ENCODE measurements around the gene ADGRV1.

ADGRV1 gene

DNA sequence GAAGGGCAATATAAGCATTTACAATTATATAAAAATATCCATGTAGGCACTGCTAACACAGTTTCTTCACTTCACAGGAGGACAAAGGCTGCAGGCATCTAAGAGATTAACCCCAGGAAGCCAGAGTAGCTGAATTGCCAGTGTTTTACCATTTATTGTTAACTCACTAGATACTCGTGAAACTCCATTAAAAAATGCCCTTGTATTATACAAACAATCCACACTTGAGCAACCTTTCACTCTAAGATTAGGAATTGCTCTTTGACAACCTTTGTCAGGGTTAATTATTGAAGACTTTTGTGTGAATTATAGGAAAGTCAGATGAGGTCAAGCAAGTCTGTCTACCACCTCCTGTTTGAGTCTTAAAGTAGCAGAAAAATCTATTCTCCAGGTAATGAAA lies 317.8 kb downstream of the ADGRV1 start:
- no peak for DNase-seq

DNA sequence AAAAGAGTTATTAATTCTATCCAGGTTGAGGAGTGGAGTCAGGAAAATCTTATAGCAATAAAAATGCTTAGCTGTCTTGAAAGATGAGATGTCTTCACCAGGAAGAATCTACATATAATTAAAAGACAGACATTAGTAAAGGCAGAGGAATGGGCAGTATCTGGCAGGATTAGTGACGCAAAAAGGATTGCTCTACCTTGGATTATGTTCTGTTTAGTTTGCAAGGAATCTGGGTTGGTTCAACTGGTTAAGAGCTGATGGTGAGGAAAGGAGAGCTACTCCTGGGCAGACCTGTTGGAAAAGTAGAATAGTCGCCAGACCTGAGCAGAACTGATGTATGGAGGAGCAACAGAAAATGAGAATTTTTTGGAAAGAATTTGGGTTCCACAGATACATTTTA lies 318.5 kb downstream of the ADGRV1 start:
- DNase-seq: no peak

DNA sequence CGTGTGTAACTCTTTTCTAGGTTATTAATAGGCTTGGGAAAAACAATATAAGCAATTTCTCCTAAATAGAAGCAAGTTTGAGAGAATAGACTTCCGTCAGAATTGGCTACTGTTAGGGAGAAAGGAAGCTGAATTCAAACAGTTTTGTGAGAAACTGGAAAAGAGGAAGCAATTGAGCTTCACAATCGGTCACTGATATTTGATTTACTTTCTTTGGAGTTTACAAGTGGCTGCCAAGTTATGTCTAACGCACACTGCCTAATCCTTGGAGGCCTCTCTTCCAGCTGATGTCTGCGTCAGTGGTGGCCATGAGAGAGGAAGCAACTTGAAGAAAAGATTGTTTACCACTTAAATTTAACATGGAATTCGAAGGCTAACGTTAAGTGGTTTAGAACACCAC lies 319.5 kb downstream of the ADGRV1 start:
- peak; percentile 26 for DNase-seq

DNA sequence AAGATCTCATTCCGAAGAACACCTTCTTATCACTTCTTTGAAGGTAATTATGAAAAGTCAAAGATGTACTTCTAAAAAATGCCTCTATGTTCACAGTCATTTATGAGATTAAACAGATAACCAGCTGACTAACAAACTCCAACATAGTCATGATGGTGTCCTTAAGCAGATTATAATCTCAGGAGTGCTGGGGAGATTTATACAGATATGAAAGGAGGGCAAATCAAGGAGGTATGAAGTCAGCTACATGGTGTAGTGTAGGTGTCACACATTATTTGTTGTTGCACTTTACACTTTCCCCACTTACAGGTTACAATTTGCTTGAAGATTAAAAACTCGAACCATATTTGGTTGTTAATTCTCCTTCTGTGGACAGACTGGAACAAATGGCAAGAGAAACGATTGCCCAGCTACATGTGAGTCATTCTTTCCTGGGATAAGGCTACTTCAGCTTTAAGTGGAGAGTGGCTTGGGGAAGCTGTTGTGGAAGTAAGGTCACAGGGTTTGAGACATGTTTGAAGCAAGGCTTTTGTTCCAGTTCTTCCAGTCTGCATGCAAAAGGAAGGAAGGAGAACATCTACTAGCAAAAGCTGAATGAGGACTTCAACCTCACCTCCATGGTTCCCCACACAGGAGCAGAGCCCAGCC lies 320.1 kb downstream of the ADGRV1 start:
- no peak for DNase-seq

DNA sequence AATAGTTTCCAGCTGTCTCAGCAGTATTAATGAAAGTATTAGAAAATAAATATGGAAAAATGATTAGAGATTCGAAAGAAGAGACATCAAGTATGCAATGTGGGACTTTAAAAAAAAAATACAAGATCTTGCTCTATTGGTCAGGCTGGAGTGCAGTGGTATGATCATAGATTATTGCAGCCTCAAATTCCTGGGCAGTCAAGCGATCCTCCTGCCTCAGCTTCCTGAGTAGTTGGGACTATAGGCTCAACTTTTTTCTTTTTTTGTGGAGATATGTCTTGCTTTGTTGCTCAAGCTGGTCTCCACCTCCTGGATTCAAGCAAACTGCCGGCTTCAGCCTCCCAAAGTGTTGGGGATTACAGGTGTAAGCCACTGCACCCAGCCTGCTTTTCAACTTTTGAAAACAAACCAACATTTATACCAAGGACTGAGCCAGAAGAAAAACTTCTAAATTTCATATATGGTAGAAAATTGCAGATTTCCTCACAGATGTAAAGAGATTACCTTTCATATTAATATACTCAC lies 323.1 kb downstream of the ADGRV1 start:
- no peak for DNase-seq

DNA sequence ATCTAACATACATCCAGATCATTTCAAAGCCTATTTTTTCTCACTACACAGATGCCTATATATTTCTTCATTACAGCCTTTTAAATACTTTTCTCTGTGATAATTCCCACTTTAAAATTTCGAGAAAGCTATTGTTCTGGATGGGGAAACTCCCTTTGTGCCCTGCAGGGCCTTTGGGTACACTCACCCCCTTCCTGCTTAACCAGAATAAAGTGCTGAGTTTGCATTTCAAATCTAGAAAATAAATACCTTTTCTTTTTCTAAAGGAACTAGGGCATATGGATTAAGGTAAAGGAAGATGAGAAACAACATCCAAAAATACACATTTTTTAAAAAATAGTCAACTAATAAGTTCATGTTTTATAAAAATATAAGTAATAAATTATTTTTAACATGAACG lies 323.9 kb downstream of the ADGRV1 start:
- no peak for DNase-seq

DNA sequence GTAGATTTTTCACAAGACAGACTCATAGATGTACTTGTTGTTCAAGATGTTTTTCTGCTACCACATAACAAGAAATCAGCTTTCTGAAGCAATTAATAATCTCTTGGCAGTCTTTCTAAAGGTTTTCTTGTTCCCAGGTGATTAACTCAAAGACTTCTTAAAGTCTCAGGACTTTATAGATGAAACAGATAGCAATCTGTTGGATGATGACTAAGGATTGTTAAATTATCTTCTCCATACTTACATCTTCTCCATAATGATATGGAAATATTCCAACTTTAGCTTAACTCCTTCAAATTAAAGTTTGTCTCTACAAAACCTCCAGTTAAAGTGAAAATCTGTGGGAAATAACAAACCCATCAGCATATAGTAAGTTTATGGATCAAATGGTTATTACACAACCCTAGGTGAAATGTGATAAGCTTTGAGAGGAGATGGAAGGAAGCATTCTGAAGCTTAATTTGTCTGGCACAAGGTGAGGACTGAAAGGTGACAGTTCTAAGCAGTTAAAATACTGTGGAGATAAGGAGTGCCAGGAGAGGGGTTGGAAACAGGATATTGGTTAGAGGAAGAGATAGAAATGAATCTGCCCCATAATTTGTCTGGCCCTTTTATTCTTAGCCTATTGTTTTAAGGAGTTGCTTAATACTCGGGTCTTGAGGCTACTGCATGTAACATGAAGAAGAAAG lies 326.7 kb downstream of the ADGRV1 start:
- DNase-seq: no peak

DNA sequence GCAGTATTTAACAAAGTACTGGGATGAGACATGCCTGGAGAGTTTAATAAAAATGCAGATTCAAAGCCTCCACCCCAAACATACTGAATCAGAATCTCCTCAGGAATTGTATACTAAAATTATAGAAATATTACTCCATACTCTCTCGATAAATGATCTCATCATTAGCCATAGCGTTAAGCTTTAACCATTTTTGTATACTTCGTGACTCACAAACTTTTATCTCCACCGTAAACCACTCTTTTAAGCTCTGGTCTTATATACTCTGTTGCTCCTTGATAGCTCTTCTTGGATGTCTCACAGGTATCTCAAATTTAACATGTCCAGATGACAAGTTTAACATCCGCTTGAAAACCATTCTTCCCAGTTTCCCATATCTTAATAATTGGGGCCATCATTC lies 327.8 kb downstream of the ADGRV1 start:
- DNase-seq: no peak

DNA sequence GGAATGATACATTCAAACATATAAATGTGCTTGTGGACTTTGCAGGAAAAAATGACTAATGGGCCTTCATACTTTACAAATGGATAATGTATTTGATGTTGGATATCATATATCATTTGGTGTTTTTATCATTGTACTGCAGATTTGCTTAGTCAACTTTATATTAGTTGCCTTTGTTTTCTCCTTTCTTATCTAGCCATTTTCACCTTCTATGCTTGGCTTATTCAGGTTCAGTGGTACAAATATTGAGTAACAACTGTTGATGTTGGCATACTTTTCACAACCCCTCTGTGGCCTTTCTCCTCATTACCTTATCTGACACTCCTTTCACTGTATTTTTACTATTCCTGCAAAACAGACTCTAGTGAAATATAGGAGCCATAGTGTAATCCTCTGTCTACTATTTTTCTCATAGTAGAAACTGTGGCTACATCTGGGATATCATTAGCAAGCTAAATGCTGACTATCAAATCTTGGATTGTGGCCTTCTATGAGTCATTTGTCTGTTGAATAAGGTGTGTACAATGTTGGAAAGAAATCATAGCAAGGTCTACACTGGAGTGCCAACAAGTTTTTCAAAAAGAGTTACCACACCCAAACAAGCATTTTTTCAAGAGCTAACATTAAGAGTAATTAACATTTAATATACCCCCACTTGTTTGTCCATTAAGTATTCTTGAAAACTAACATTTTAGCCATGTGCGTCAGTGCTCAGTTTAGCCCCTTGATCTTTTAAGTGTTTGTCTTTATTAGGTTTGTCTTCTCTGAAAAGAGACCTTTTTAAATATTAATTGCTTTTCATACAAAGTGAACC lies 330.1 kb downstream of the ADGRV1 start:
- no peak for DNase-seq

DNA sequence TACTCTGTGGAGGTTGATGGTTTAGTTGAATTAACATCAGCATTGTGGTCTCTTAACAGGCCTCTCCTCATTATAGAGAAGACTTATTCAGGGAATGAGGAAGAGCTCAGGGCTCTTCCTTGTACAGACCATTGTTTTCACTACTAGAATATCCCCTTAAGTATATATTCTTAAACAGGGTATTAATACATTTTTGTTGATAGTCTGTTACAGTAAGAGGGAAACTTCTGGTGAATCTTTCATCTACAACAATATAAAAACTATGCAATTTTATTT lies 330.7 kb downstream of the ADGRV1 start:
- DNase-seq: no peak

DNA sequence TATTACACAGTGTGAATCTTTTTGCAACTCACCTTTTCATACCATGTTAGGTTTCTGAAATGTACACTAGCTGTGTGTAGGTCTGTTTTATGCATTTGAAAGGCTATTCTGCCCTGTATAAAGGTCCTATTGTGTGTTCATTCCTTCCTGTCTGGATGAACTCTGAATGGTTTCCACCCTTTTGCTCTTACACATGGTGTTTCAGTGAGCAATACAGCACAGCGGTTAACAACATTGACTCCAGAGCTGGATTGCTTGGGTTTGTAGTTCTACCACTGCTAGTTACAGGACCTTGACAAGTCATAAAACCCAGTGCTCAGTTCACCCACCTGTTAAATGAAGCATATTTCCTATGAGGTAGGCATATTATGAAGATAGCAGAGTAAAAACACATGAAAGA lies 331.6 kb downstream of the ADGRV1 start:
- DNase-seq: no peak

DNA sequence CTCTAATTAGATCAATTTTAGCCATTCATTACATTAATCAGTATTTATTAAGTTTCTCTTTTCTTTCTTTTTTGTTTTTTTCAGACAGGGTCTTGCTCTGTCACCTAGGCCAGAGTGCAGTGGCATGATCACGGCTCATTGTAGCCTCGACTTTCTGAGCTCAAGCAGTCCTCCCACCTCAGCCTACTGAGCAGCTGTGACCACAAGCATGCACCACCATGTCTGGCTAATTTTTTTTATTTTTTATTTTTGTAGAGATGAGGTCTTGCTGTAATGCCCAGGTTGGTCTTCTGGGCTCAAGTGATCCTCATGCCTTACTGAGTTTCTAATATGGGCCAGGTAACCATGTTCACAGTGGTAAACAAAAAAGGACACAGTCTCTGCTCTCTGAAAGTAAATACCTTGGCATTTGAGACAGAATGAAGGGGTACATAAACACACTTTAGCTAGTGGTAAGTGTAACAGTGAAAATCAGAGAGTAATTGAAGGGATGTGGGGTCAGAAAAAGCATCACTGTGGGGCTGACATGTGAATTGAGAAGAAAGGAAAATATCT lies 336.3 kb downstream of the ADGRV1 start:
- DNase-seq: no peak

DNA sequence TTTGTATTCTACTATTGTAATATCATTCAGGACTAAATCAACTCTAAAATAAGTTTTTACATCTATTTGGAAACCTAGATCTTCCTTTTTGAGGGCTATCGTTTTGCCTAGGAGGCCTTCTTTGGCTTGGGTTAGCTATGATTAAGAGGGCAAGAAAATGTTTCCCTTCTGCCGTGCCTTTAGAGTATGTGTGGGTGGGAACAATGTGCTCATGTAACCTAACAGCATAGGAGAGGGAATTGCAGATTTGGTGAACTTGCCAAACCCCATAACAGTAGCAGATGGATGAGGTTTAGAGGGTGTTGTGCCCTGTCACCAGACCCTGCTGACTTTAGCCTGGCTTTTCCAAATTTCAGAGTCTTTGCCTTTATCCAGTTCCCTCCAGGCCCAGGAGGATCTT lies 339.0 kb downstream of the ADGRV1 start:
- no peak for DNase-seq

DNA sequence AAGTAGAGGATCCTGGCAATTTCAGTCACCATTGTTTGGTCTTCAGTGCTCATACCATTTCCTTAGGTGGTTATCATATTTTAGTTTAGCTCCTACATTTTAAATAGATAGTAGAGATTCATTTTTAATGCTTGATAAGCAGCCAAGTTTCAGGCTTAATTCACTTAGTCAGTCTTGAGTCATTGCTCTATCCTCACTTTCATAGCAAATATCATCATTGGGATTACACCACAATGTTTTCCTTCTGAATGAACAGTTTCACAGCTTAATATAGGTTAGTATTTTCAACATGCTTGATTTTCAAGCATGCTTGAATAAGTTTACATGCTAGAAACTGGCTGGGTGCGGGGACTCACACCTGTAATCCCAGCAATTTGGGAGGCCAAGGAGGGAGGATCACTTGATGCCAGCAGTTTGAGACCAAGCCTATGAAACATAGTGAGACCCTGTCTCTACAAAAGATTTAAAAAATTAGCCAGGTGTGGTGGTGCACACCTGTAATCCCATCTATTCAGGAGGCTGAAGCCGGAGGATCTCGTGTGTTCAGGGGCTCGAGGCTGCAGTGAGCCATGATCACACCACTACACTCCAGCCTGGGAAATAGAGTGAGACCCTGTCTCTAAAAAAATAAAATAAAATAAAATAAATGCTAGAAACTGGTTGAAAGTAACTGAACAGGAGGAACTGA lies 339.9 kb downstream of the ADGRV1 start:
- no peak for DNase-seq

DNA sequence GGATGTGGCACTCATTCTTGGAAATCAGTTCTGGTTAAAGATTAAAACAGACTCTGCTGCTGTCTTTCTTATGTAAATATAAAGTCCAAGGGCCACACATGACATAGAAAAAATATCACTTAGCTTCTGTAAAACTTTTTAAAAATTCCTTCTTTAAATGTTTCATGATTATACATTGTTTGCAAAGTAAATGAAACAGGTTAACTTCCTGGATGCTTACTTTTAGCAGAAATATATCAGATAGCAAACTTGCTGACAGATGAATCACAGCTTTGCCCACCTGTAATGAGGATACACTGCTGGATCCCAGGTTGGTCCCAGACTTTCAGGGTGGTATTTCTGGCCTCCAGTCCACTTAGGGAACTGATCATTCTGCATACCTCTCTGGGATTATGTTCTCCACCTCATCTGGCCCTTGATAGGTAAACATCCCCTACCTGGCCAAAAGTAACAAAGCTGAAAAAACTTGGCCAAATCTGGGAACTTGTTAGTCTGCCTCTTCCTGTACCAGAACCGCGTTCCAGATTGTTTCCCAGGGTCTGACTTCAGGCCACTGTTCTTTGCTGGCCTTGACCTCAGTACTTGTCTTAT lies 340.5 kb downstream of the ADGRV1 start:
- DNase-seq: no peak

DNA sequence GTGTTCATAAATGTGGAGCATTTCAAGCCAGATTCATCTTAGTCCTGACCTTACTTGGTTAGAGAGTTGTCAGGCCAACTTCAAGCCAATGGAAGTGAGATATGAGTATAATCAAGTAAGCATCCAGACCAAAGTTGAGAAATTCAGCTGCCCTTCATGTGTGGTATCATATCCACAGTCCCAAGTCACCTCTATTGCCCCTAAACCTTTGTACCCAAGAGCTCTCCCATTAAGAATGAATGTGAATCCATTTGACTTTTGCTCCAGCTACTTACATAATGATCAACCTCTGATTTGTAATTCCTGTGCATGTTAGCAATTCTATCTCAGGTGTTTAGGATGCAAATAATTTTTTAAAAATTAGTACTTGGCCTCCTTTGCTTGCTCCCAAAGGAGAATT lies 342.7 kb downstream of the ADGRV1 start:
- no peak for DNase-seq

DNA sequence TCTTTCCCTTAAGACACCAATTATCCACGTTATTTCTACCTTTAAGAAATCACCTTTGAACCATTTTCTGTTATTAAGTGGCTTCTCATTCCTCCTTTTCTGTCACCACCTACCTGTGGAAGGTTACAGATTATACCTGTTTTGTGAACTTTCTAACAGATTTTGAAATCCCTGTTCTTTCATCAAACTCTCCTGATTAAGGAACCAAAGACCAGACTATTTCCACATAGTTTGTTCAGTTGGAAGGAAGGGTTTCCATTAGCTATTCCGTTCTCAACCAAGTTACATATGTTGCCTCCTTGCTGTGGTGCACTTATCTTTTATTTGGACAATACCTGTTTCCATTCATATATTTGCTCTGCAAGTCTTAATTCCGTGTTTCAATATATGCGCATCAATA lies 343.6 kb downstream of the ADGRV1 start:
- no peak for DNase-seq

DNA sequence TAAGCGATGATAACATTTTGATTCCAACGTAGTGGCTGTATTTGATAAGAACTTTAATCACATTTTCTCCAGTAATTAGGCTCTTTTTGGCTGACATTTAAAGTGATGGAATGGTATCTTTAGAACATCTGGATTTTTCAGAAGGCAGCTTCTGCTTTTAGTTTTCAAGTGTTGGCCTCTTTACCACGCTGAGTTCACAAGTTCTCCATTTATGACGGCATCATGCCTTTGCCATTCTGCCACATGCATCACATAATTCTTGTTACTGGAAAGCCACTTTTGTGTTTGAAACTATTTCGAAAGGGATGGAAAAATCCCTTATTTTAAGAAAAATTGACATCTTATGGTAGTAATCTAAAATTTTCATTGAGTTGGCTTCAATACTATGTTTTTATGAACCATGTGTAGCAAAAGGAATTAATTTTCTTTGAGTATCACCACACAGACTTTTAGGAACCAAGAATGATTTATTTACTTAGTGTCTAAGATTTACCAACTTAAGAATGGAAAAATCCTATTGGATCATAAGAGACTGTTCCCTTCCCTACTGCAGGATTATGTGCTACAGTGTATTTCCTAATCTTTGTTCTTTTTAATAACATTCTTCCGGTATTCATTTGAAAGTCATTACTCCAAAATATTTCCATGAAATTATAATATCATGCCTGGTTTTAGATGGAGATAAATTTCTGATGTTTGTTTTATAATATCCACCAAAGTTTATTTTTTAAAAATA lies 344.2 kb downstream of the ADGRV1 start:
- no peak for DNase-seq

DNA sequence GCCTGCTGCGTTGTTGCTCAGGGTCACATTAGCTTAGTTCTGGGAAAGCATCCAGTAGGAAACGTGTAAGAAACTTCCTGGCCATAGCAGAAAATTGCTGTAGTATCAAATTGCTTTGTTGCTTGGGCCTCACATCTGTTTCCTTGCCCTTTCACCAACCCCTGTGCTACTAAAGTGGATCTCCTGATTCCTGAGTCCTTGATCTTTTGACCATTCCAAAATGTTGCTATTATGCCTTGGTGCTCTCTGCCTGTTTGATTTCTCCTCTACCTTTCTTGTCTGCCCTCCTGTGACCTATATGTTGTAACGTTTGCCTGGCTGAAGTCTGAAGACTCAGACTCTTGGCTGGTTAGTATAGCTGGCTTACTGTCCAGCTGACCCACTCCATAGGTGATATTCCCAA lies 350.5 kb downstream of the ADGRV1 start:
- DNase-seq: peak; percentile 44

DNA sequence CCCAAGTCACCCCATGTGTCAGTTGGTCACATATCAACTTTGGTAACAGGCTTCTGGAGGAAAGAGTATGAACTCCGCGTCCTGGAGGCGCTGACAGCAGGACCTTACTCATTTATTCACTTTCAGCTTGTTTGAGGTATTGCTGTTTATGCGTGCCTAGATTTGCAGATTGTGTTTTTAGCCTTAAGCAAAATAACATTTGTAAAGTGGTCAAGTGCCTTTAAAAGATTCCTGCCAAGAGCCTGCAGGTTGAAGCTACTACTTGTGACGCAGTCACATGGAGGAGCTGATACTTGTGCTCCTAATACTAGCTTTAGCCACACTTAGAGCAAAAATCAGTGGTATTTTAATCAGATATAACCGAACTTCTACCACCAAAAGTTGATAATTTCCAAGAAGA lies 351.3 kb downstream of the ADGRV1 start:
- no peak for DNase-seq

DNA sequence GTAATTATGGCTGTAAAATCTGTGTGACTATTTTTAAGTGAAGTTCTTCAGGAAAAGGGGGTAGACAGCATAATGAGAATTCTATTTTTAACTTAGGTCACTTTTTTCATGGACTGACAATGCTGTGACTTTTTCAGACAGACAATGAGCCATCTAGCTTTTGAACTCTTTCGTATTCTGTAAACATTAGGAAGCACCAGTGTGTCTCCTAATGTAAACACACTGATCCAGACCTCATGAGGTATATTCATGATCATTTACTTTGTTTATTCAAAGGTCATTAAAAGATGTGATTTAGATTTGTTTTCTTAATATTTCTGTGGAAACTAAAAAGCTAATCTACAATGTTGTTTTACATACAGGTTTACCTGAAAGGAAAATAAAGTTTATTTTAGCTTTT lies 352.6 kb downstream of the ADGRV1 start:
- no peak for DNase-seq

DNA sequence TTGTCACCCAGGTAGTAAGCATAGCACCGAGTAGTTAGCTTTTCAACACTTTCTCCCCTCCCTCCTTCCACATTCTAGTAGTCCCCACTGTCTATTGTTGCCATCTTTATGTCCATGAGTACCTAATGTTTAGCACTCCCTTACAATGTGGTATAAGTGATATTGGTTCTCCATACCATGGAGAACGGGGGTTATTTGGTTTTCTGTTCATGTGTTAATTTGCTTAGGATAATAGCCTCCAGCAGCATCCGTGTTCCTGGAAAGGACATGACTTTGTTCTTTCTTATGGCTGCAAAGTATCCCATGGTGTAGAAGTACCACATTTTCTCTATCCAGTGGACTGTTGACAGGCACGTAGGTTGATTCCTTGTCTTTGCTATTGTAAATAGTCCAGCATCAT lies 353.9 kb downstream of the ADGRV1 start:
- no peak for DNase-seq
